Measurements from ENCODE around the gene DHRS4L2.
"Not testable (repeated sequence)": the region's sequence is repeated elsewhere in the genome, so short reads cannot be mapped to it uniquely, and the experiment has no call there.

The DHRS4L2 gene

GRCh38 chr14:23988607-23989363, at the start of gene DHRS4L2:
TSS of gene DHRS4L2 (plus strand) at chr14:23988929. CDS start at chr14:23988948, 19 bp downstream.
- peak; percentile 51 for DNase-seq (ENCODE audit: low spot score)

- DNase-seq (ENCODE audit: low spot score), result no peak
These were observed 49.0 kb upstream of the DHRS4L2 start for GRCh38 chr14:23939607-23940326.

DNA sequence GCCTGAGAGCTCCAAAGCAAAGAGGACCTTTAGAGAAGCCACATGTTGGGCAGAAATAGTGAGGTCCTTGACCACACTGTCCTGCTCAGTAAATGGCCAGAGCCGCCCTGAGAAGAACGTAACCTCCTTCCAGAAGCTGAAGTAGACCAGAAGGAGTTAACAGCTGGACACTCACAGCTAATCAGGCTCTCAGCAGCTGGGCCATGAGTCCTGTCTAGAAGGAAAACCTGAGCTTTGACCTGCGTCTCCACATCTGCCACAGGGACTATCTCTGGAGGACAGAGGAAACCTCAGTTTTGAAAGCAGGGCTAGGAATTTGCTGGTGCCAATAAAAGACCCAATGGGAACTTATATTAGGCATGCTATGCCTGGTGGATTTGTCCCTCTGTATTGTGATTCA, 47.5 kb upstream of the DHRS4L2 start:
- no peak for DNase-seq (ENCODE audit: low spot score)

GRCh38 chr14:23941669-23942068, 47.1 kb upstream of the DHRS4L2 start:
- no peak for DNase-seq (ENCODE audit: low spot score)

GRCh38 chr14:23942587-23942986, 46.1 kb upstream of the DHRS4L2 start:
- DNase-seq (ENCODE audit: low spot score), result no peak

DNA sequence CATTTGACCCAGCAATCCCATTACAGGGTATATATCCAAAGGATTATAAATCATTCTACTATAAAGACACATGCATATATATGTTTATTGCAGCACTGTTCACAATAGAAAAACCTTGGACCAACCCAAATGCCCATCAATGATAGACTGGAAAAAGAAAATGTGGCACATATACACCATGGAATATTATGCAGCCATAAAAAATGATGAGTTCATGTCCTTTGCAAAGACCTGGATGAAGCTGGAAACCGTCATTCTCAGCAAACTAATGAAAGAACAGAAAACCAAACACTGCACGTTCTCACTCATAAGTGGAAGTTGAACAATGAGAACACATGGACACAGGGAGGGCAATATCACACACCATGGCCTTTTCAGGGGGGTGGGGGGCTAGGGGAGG, 39.7 kb upstream of the DHRS4L2 start:
- not testable (repeated sequence) for DNase-seq (ENCODE audit: low spot score)

GRCh38 chr14:23950411-23951135, 38.2 kb upstream of the DHRS4L2 start:
- DNase-seq (ENCODE audit: low spot score), result no peak

DNA sequence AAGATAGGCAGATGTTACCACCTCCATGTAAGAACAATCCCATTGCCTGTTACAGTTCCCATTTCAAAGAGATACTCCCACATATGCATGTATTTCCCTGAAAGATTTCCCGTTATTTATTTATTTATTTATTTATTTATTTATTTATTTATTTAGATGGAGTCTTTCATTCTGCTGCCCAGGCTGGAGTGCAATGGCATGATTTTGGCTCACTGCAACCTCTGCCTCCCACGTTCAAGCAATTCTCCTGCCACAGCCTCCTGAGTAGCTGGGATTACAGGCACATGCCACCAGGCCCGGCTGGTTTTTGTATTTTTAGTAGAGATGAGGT, 37.6 kb upstream of the DHRS4L2 start:
- not testable (repeated sequence) for DNase-seq (ENCODE audit: low spot score)

- no peak for DNase-seq (ENCODE audit: low spot score)
These were observed 37.0 kb upstream of the DHRS4L2 start for GRCh38 chr14:23951590-23952201.

GRCh38 chr14:23953116-23953463, 35.6 kb upstream of the DHRS4L2 start:
- DNase-seq (ENCODE audit: low spot score), result not testable (repeated sequence)

DNA sequence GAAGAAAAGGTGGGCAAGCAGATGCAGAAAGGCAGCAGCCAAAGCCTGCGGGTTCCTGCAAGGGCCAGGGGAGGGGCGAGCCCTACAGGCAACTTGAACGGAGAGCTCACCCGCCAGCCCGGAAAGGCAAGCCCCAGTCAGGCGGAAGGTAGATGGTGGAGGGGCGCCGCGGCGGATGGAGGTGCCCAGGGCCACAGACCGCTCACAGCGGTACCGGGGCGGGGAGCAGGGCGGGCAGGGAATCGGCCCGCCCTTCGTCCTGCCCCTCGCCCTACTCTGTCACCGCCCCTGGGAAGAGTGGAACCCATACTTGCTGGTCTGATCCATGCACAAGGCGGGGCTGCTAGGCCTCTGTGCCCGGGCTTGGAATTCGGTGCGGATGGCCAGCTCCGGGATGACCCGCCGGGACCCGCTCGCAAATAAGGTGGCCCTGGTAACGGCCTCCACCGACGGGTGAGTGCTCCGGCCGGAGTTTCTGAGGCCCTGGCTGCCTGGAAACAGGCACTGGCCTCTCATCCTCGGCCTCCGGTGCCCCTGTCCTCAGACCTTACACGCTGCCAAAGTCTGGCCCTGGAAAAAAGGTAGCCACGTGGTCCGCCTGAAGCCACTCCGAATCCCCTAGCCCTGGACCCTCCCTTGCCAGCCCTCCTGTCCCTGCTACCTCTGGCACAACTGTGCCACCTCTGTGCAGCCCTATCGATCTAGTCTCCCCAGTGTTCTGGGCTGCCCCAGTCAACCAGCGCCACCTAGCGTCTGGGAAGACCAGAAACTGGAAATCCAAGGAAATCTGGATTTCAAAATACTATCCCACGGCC, 35.1 kb upstream of the DHRS4L2 start, which contains the start of gene DHRS4:
DHRS4 (plus strand) TSS at position 307 of the 815 bp plus-strand sequence; CDS start at position 326, 19 bp downstream.
- DNase-seq (ENCODE audit: low spot score), result peak; percentile 72

GRCh38 chr14:23954279-23954614, 34.5 kb upstream of the DHRS4L2 start:
- not testable (repeated sequence) for DNase-seq (ENCODE audit: low spot score)

GRCh38 chr14:23954965-23955364, 33.8 kb upstream of the DHRS4L2 start:
- not testable (repeated sequence) for DNase-seq (ENCODE audit: low spot score)

DNA sequence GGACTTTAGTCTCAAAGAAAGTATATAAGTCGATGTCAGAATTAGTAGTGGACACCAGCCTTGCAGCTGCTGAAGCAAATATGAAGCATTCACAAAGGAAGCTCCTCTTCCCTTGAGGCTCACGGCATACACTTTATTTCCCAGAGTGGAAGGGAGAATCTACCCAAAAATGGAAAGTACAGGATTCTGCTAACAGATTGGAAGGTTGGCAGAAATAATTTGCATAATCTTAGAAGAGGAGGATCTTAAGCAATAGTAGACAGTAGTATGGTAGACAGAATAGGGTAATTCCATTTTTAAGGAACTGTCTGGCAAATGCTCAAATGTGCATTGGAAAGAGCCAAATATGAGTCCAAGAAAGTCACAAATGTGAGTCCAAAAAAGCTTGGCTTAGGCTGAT, 32.9 kb upstream of the DHRS4L2 start:
- not testable (repeated sequence) for DNase-seq (ENCODE audit: low spot score)

- not testable (repeated sequence) for DNase-seq (ENCODE audit: low spot score)
These were observed 30.7 kb upstream of the DHRS4L2 start for GRCh38 chr14:23957913-23958569.

- not testable (repeated sequence) for DNase-seq (ENCODE audit: low spot score)
These were observed 27.8 kb upstream of the DHRS4L2 start for GRCh38 chr14:23960899-23961298.

- not testable (repeated sequence) for DNase-seq (ENCODE audit: low spot score)
These were observed 27.0 kb upstream of the DHRS4L2 start for GRCh38 chr14:23961704-23962103.

DNA sequence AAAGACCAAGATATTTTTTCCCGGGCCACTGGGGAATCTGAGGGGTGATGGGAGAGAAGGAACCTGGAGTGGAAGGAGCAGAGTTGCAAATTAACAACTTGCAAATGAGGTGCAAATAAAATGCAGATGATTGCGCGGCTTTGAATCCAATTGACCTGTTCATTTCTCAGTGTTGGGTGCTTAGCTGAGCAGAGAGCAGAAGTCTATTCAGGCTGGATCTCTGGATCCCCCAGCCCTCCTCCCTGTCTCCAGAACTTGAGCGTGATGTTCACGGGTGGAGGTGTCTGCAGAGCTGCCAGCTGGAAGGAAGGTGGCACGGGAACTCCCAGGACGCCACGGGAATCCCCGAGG, 19.6 kb upstream of the DHRS4L2 start:
- DNase-seq (ENCODE audit: low spot score), result not testable (repeated sequence)

DNA sequence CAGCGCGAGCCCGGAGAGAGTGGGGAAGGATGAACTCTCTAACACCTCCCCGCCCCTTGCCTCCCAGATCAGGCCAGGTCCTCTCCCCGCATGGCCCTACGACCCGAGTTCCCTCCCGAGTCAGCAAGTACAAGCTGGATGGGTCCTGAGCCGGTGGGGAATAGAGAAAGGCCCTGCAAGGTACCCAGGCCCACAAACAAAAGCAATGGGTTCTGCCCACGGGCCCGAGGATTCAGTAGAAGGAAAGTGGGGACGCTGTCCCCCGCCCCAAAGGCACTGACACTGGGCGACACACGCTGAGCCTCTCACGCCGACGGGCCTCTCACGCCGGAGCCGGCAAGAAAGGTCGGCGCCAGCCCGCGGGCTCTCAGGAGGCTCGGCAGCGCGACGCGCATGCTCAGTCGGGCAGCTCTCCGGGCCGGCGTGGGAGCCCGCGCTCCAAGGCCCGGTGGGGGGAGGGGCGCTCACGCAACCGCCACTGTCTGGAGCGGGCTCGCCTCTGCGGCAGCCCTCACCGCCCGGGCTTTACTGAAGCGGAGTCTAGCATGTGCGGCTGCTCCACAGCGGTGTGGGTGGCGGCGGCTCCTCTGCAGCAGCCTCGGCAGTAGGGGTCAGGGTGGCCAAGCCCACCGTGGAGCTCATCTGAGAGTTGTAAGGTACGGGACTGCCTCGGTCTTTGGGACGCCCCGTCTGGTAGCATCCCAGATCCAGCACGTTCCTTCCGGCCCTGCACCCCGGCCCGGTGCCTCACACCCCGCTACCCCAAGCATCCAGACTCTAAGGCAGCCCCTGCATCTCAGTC, 19.0 kb upstream of the DHRS4L2 start:
- DNase-seq (ENCODE audit: low spot score), result not testable (repeated sequence)

DNA sequence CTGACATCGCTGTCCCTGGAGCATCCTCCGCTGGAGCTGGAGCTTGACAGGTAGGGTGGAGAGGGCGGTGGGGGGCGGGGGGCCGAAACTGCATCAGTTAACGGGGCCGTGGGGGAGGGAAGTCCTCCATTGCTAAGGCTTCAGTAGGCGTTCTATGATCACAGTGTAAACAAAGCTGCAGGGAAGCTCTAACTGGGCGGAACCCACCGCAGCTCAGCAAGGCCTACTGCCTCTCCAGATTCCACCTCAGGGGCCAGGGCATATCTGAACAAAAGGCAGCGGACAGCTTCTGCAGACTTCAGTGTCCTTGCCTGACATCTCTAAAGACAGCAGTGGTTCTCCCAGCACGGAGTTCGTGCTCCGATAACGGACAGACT, 18.5 kb upstream of the DHRS4L2 start:
- DNase-seq (ENCODE audit: low spot score), result not testable (repeated sequence)

Data from germinal center (tissue), 1 donor.